ENCODE data around the gene INHBC.

Gene INHBC

GRCh38 chr12:57462912-57463253, 28.3 kb downstream of the INHBC start:
- POLR2A ChIA-PET: interaction anchor here (1.1 kb wide), 2 partner anchors 9 to 11 kb away, joined by 3 to 4 read pairs; no protein-coding TSS in a partner anchor
- no peak for DNase-seq (ENCODE audit: low read depth, low spot score)
- CTCF ChIA-PET: interaction anchor here (0.8 to 19.6 kb wide), 17 partner anchors 9 to 345 kb away, joined by 3 to 880 read pairs (median 4); partner anchors contain the start of genes ARHGAP9, INHBE, MARS1 and STAC3
- H3K4me3 ChIP-seq (ENCODE audit: low read depth, low read length): no peak overlapping the region; the same call in 1 of the 2 replicates
- no peak for TF ChIP-seq CTCF (IDR thresholded peaks at IDR 0.05; ENCODE audit: insufficient read depth, low read length, missing control alignments)

GRCh38 chr12:57464569-57464968, 30.0 kb downstream of the INHBC start:
- no peak overlapping the region for H3K4me3 ChIP-seq (ENCODE audit: low read depth, low read length)
- CTCF ChIA-PET: interaction anchor here (6.1 to 19.6 kb wide), 3 partner anchors 10 to 209 kb away, joined by 59 to 880 read pairs (median 321); partner anchors contain the start of genes ARHGAP9, INHBE, MARS1 and STAC3
- DNase-seq (ENCODE audit: low read depth, low spot score): no peak
- no peak for TF ChIP-seq CTCF (IDR thresholded peaks at IDR 0.05; ENCODE audit: insufficient read depth, low read length, missing control alignments)
- POLR2A ChIA-PET: interaction anchor here (0.8 kb wide), 1 partner anchor 153 kb away, joined by 4 read pairs; no protein-coding TSS in a partner anchor

GRCh38 chr12:57465030-57465746, 30.6 kb downstream of the INHBC start:
- no peak for TF ChIP-seq CTCF (IDR thresholded peaks at IDR 0.05; ENCODE audit: insufficient read depth, low read length, missing control alignments)
- H3K4me3 ChIP-seq (ENCODE audit: low read depth, low read length): no peak overlapping the region
- CTCF ChIA-PET: interaction anchor here (1.4 to 19.6 kb wide), 5 partner anchors 7 to 251 kb away, joined by 3 to 880 read pairs (median 59); partner anchors contain the start of genes ARHGAP9, INHBE, MARS1 and STAC3
- POLR2A ChIA-PET: interaction anchor here (0.8 kb wide), 1 partner anchor 153 kb away, joined by 4 read pairs; no protein-coding TSS in a partner anchor
- no peak for DNase-seq (ENCODE audit: low read depth, low spot score)

GRCh38 chr12:57465747-57466505, 31.3 kb downstream of the INHBC start:
- POLR2A ChIA-PET: interaction anchor here (1.0 kb wide), 1 partner anchor 13 kb away, joined by 3 read pairs; no protein-coding TSS in a partner anchor

GRCh38 chr12:57467212-57467874, 32.8 kb downstream of the INHBC start:
- TF ChIP-seq CTCF (IDR thresholded peaks at IDR 0.05; ENCODE audit: insufficient read depth, low read length, missing control alignments): no peak
- ChIA-PET POLR2A (no interaction called here), CTCF (interaction anchor here (1.8 to 20.7 kb wide), 2 partner anchors 5 to 10 kb away, joined by 6 to 321 read pairs; partner anchors contain the start of gene GLI1)
- no peak overlapping the region for H3K4me3 ChIP-seq (ENCODE audit: low read depth, low read length)
- no peak for DNase-seq (ENCODE audit: low read depth, low spot score)

More at GRCh38 chr12:57465747-57466505, 31.3 kb downstream of the INHBC start:
- no peak for TF ChIP-seq CTCF (IDR thresholded peaks at IDR 0.05; ENCODE audit: insufficient read depth, low read length, missing control alignments)
- DNase-seq (ENCODE audit: low read depth, low spot score): no peak
- H3K4me3 ChIP-seq (ENCODE audit: low read depth, low read length): no peak overlapping the region
- CTCF ChIA-PET: interaction anchor here (0.6 to 19.6 kb wide), 6 partner anchors 8 to 252 kb away, joined by 3 to 880 read pairs (median 32); partner anchors contain the start of genes ARHGAP9, INHBE, MARS1 and STAC3
